Body of pancreas (tissue), 4 donors: Measurements from ENCODE around the gene GM2A. TPM values are rescaled to one million over a fixed set of nuclear protein-coding genes. Genes with fewer than 3 reads are reported as not detected.
"Not testable (repeated sequence)": the region's sequence is repeated elsewhere in the genome, so short reads cannot be mapped to it uniquely, and the experiment has no call there.

Experiments used
- ATAC-seq: fragments of 150-250 bp; one replicate; pipeline ENCODE4 v1.9.1; 2016
- DNase-seq, 4 donors: peaks; one replicate each; pipeline ENCODE4 v3.0.0-alpha.2; 2019
- H3K27ac ChIP-seq, 4 donors: fragments of 200-600 bp; sonication (generic); 1 replicate in 3 of 4; 2 replicates in 1 of 4; pipeline versions ENCODE4 v1.5.1 to v1.6.1; 2016 to 2019; ENCODE audit warnings: mild to moderate bottlenecking in 1 of 4, mixed read lengths in 1 of 4, moderate library complexity in 1 of 4
- H3K27me3 ChIP-seq, 2 donors: fragments of 200-600 bp; sonication (generic); one replicate each; pipeline ENCODE4 v1.6.0; 2016; ENCODE audit warnings: mild to moderate bottlenecking in 1 of 2
- H3K36me3 ChIP-seq, 2 donors: fragments of 200-600 bp; sonication (generic); replicated peaks in 1 of 2; 2 replicates each; pipeline ENCODE4 v1.5.1; 2016; ENCODE audit warnings: low read depth in 2 of 2; ENCODE audit not compliant: insufficient read depth in 1 of 2
- H3K4me1 ChIP-seq: fragments of 200-600 bp; sonication (generic); one replicate; pipeline ENCODE4 v1.6.0; 2016
- H3K4me3 ChIP-seq, 2 donors: fragments of 200-600 bp; sonication (generic); 1 replicate in 1 of 2; 2 replicates in 1 of 2; pipeline ENCODE4 v1.5.1; 2016 to 2019
- H3K9me3 ChIP-seq, 3 donors: fragments of 200-600 bp; sonication (generic); 1 replicate in 2 of 3; 2 replicates in 1 of 3; pipeline ENCODE4 v1.5.1; 2016
- POLR2A ChIP-seq, 3 donors: fragments of 450-650 bp; IDR thresholded peaks; one replicate each; pipeline ENCODE4 v1.6.1; 2016; ENCODE audit warnings: antibody characterized with exemption in 3 of 3, mild to moderate bottlenecking in 2 of 3
- WGBS, 2 donors: methylation state at CpG; one replicate each; pipeline ENCODE4 v1.1.5; 2017; 5-methylcytosine and 5-hydroxymethylcytosine counted together
- intact Hi-C: fragments of 100-400 bp; cut with DNase I; formaldehyde crosslinking; loops from one replicate; pipeline ENCODE4 v1.15.1; 2023
- total RNA-seq, 2 donors: library from RNA; depleted of rRNA; stranded (reverse); fragments of >200 nt; gene quantifications; one replicate each; pipeline ENCODE4 v1.1.0, GENCODE V29; 2016
- TF ChIP-seq, protein P1 (sequence below), 7 experiments: fragments of 450-650 bp in 4 of 7; fragments of 200-600 bp in 3 of 7; sonication (generic) in 3 of 7; IDR thresholded peaks; one replicate each; pipeline ENCODE4 v1.5.1; 2016 to 2019; ENCODE audit warnings: antibody characterized with exemption in 7 of 7

The GM2A gene
- total RNA-seq, 2 donors from 2014 or later: 8.9 to 17.9 TPM

- Histone ChIP-seq H3K4me1 (peaks cover 20% of the 10 kb centered on the region), H3K27me3 (no peaks in the 10 kb centered on the region), H3K36me3 (no peaks in the 10 kb centered on the region), H3K4me3 (no peak overlapping the region), H3K9me3 (no peaks in the 10 kb centered on the region), H3K27ac (no peak overlapping the region)
- ATAC-seq: no peak
- TF ChIP-seq, protein P1, sequence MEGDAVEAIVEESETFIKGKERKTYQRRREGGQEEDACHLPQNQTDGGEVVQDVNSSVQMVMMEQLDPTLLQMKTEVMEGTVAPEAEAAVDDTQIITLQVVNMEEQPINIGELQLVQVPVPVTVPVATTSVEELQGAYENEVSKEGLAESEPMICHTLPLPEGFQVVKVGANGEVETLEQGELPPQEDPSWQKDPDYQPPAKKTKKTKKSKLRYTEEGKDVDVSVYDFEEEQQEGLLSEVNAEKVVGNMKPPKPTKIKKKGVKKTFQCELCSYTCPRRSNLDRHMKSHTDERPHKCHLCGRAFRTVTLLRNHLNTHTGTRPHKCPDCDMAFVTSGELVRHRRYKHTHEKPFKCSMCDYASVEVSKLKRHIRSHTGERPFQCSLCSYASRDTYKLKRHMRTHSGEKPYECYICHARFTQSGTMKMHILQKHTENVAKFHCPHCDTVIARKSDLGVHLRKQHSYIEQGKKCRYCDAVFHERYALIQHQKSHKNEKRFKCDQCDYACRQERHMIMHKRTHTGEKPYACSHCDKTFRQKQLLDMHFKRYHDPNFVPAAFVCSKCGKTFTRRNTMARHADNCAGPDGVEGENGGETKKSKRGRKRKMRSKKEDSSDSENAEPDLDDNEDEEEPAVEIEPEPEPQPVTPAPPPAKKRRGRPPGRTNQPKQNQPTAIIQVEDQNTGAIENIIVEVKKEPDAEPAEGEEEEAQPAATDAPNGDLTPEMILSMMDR (IDR thresholded peaks at IDR 0.05): no peak
- no peak for TF ChIP-seq POLR2A (IDR thresholded peaks at IDR 0.05)
- intact Hi-C loops: no loop called here
- DNase-seq: no peak
These were observed 21.6 kb upstream of the GM2A start for GRCh38 chr5:151231359-151231758.

DNA sequence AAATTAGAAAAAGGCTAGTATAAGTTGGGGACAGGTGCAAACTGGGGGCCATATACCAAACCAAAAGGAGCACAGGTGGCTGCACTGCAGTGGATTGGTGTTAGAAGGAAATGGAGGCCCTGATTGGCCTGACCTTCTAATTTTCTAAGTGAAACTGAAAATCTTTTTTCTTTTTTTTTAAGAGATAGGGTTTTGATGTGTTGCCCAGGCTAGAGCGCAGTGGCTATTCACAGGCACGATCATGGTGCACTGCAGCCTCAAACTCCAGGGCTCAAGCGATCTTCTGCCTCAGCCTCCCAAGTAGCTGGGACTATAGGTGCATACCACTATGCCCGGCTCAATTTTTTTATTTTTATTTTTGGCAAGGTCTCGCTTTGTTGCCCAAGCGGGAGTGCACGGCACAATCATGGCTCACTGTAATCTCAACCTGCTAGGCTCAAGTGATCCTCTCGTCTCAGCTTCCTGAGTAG lies 19.3 kb upstream of the GM2A start:
- no peak for TF ChIP-seq POLR2A (IDR thresholded peaks at IDR 0.05)
- TF ChIP-seq, protein P1 (IDR thresholded peaks at IDR 0.05): no peak

GRCh38 chr5:151234476-151235238 lies 18.3 kb upstream of the GM2A start:
- Histone ChIP-seq H3K9me3 (no peaks in the 10 kb centered on the region), H3K4me3 (no peak overlapping the region), H3K27me3 (no peaks in the 10 kb centered on the region), H3K36me3 (no peaks in the 10 kb centered on the region), H3K27ac (peak overlapping the region in 3 of 4 donors; percentile 28 to 74 (median 73)), H3K4me1 (peaks cover 20% of the 10 kb centered on the region)
- DNase-seq (peak; percentile 88 to 94 (median 90)), ATAC-seq (peak; percentile 98)
- 16 to 21% methylated on average over 12 to 17 of the region's 17 CpGs for WGBS, 2 donors
- intact Hi-C loops: loop anchor here (5.0 kb wide), 1 partner anchor 107 kb away; no protein-coding TSS in a partner anchor
- peak in 2 of 3 donors; percentile 45 to 52 for TF ChIP-seq POLR2A (IDR thresholded peaks at IDR 0.05)
- TF ChIP-seq, protein P1 (IDR thresholded peaks at IDR 0.05): no peak

More for the DNA sequence above, 19.3 kb upstream of the GM2A start:
- intact Hi-C loops: no loop called here
- Histone ChIP-seq H3K27ac (no peak overlapping the region), H3K36me3 (no peaks in the 10 kb centered on the region), H3K4me3 (no peak overlapping the region), H3K4me1 (peaks cover 20% of the 10 kb centered on the region), H3K27me3 (no peaks in the 10 kb centered on the region), H3K9me3 (no peaks in the 10 kb centered on the region)
- ATAC-seq: no peak
- no peak for DNase-seq
- 67 to 75% methylated on average over 8 of the region's 8 CpGs for WGBS, 2 donors

- DNase-seq, H3K4me3 ChIP-seq, ATAC-seq, H3K27me3 ChIP-seq, H3K36me3 ChIP-seq, H3K9me3 ChIP-seq: not testable (repeated sequence)
- intact Hi-C loops: loop anchor here (5.0 kb wide), 1 partner anchor 108 kb away; no protein-coding TSS in a partner anchor
- 84 to 92% methylated on average over 6 of the region's 6 CpGs for WGBS, 2 donors
- Histone ChIP-seq H3K27ac (peak overlapping the region in 3 of 4 donors; percentile 28 to 74 (median 73)), H3K4me1 (peaks cover 20% of the 10 kb centered on the region)
These were observed 17.8 kb upstream of the GM2A start for GRCh38 chr5:151235239-151235571.

DNA sequence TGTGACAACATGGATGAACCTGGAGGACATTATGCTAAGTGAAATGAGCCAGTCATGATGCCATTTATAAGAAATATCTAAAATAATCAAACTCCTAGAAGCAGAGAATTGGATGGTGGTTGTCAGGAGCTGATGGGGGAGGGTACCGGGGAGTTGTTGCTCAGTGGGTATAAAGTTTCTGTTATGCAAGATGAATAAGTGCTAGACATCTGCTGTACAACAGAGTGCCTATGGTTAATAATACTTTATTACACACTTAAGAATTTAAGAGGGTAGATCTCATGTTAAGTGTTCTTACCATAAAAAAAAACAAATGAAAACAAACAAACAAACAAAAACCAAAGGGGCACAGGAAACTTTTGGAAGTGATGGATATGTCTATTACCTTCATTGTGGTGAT lies 16.1 kb upstream of the GM2A start:
- 100% methylated on average over 1 of the region's 1 CpG for WGBS, 2 donors
- no peak for ATAC-seq

More for the DNA sequence above, 16.1 kb upstream of the GM2A start:
- H3K36me3 ChIP-seq: no peaks in the 10 kb centered on the region
- TF ChIP-seq POLR2A (IDR thresholded peaks at IDR 0.05): no peak
- TF ChIP-seq, protein P1 (IDR thresholded peaks at IDR 0.05): no peak
- DNase-seq: no peak
- H3K27me3 ChIP-seq: no peaks in the 10 kb centered on the region
- no peak overlapping the region for H3K27ac ChIP-seq
- H3K4me3 ChIP-seq: no peak overlapping the region
- no peaks in the 10 kb centered on the region for H3K9me3 ChIP-seq
- intact Hi-C loops: loop anchor here (5.0 kb wide), 1 partner anchor 110 kb away; no protein-coding TSS in a partner anchor
- peaks cover 20% of the 10 kb centered on the region for H3K4me1 ChIP-seq
